Sciatic nerve (tissue), 2 donors: ENCODE measurements around the gene WDR86. TPM values are rescaled to one million over a fixed set of nuclear protein-coding genes. Genes with fewer than 3 reads are reported as not detected.

Source experiments
- ATAC-seq: fragments of 200-7000 bp; cut with Tn5 transposase; one replicate; pipeline ENCODE4 v1.9.1; 2020; ENCODE audit warnings: mild to moderate bottlenecking, moderate library complexity
- DNase-seq: peaks from one replicate; pipeline ENCODE4 v3.0.0-alpha.2; 2020; ENCODE audit warnings: low spot score
- intact Hi-C: fragments of 100-400 bp; cut with DNase I; formaldehyde crosslinking; loops from one replicate; pipeline ENCODE4 v1.14.2; 2022
- total RNA-seq: library from RNA; stranded (reverse); fragmentation: NEBNext Ultra II Directional; extraction: Animal tissue kit (Norgen Biotek cat#: 25700); gene quantifications from one replicate; pipeline ENCODE4 v1.2.1, GENCODE V29; 2021
- donor health status: DM: no; HTN: no; CAD: no.
- donor health status: DM: no; HTN: no; CAD: no.

WDR86 gene
- total RNA-seq, 1 donor from 2014 or later: 101 TPM

- DNase-seq (no peak), ATAC-seq (no peak)
- intact Hi-C loops: no loop called here
Measured at GRCh38 chr7:151413241-151413640, 3.4 kb upstream of the WDR86 start.

GRCh38 chr7:151412318-151412717, 2.5 kb upstream of the WDR86 start:
- intact Hi-C loops: no loop called here
- ATAC-seq (no peak), DNase-seq (no peak)

- DNase-seq: no peak
- intact Hi-C loops: no loop called here
- ATAC-seq: no peak
Measured at GRCh38 chr7:151411551-151411950, 1.7 kb upstream of the WDR86 start.

- peak; percentile 70 for ATAC-seq
- DNase-seq: peak; percentile 77
- intact Hi-C loops: no loop called here
Measured at GRCh38 chr7:151410405-151411390, 860 bp upstream of the WDR86 start.

GRCh38 chr7:151408839-151409666, 785 bp downstream of the WDR86 start:
- DNase-seq (no peak), ATAC-seq (peak; percentile 45)
- intact Hi-C loops: no loop called here

GRCh38 chr7:151408498-151408838, 1.4 kb downstream of the WDR86 start:
- intact Hi-C loops: no loop called here
- DNase-seq (no peak), ATAC-seq (no peak)

GRCh38 chr7:151406886-151407583, 2.8 kb downstream of the WDR86 start:
- DNase-seq (no peak), ATAC-seq (no peak)
- intact Hi-C loops: no loop called here

- intact Hi-C loops: no loop called here
- no peak for ATAC-seq
- DNase-seq: no peak
Measured at GRCh38 chr7:151406051-151406875, 3.6 kb downstream of the WDR86 start.

- intact Hi-C loops: no loop called here
- no peak for DNase-seq
- no peak for ATAC-seq
Measured at GRCh38 chr7:151405588-151405987, 4.2 kb downstream of the WDR86 start.

- ATAC-seq: no peak
Measured at GRCh38 chr7:151405056-151405455, 4.8 kb downstream of the WDR86 start.

GRCh38 chr7:151404216-151405011, 5.4 kb downstream of the WDR86 start:
- intact Hi-C loops: no loop called here
- peak; percentile 83 for ATAC-seq

More at GRCh38 chr7:151405056-151405455, 4.8 kb downstream of the WDR86 start:
- DNase-seq: no peak
- intact Hi-C loops: no loop called here

GRCh38 chr7:151403764-151404163, 6.1 kb downstream of the WDR86 start:
- intact Hi-C loops: no loop called here
- ATAC-seq: no peak
- no peak for DNase-seq

More at GRCh38 chr7:151404216-151405011, 5.4 kb downstream of the WDR86 start:
- peak; percentile 83 for DNase-seq

- ATAC-seq: no peak
- DNase-seq: no peak
- intact Hi-C loops: no loop called here
Measured at GRCh38 chr7:151402029-151402835, 7.6 kb downstream of the WDR86 start.

- ATAC-seq: no peak
- no peak for DNase-seq
- intact Hi-C loops: no loop called here
Measured at GRCh38 chr7:151400626-151401315, 9.1 kb downstream of the WDR86 start.

GRCh38 chr7:151399906-151400305, 9.9 kb downstream of the WDR86 start:
- ATAC-seq (no peak), DNase-seq (no peak)
- intact Hi-C loops: no loop called here

GRCh38 chr7:151399305-151399601, 10.6 kb downstream of the WDR86 start:
- DNase-seq: no peak
- intact Hi-C loops: no loop called here
- no peak for ATAC-seq
